22Rv1 (cell line): ENCODE measurements around the gene TGFB2.
A peak's percentile ranks its signal among the peaks of the same experiment; 100 is the strongest.

Experiments
- H3K27ac ChIP-seq: fragments of 450-650 bp; 2 replicates; pipeline ENCODE4 v1.5.1; 2017
- ZFX ChIP-seq: fragments of 450-650 bp; IDR thresholded peaks from 2 replicates; pipeline ENCODE4 v1.6.1; 2017; ENCODE audit warnings: antibody characterized with exemption, borderline replicate concordance
- TF ChIP-seq, protein P1 (sequence below): fragments of 450-650 bp; IDR thresholded peaks from 2 replicates; pipeline ENCODE4 v1.5.1; 2017; ENCODE audit warnings: mild to moderate bottlenecking

Gene TGFB2

DNA sequence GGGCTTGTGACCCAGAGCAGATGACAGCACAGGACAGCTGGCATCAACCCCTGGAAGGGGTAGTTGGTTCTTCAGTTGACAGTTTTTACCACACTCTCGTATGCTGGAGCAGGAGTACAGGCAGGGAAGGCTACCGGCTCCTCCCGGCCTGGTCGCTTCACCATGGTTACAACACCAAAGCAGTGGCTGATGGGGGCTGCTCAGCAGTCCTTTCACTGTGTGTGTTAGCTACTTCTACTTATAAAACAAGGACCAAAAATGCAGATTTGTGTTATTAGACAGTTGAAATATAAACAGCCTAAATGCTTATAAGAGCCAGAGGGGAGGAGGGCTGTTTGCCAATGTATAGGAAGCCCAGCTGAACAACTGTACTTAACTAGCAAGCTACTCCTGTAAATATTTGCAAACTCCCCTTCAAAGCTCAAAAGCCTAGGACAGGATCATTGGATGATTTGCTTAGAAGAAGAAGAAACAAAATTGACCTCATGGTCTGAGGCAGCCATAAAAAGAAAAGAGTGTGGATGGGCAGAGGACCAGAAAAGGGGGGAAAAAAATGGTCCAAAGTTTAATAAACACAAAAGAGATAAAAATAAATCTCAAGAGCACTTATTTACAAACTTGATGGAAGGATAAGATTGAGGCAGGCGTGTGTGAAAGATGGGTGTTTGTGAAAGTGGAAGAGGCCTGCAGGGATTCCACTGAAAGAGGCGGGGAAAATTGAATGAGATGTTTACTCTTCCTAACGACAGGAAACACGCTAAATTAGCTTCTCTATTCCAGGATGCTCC is 57.1 kb downstream of the TGFB2 start:
- TF ChIP-seq ZFX, result no peak
- TF ChIP-seq, protein P1, sequence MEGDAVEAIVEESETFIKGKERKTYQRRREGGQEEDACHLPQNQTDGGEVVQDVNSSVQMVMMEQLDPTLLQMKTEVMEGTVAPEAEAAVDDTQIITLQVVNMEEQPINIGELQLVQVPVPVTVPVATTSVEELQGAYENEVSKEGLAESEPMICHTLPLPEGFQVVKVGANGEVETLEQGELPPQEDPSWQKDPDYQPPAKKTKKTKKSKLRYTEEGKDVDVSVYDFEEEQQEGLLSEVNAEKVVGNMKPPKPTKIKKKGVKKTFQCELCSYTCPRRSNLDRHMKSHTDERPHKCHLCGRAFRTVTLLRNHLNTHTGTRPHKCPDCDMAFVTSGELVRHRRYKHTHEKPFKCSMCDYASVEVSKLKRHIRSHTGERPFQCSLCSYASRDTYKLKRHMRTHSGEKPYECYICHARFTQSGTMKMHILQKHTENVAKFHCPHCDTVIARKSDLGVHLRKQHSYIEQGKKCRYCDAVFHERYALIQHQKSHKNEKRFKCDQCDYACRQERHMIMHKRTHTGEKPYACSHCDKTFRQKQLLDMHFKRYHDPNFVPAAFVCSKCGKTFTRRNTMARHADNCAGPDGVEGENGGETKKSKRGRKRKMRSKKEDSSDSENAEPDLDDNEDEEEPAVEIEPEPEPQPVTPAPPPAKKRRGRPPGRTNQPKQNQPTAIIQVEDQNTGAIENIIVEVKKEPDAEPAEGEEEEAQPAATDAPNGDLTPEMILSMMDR, result no peak
- no peak overlapping the region for H3K27ac ChIP-seq

- H3K27ac ChIP-seq, result no peak overlapping the region
- no peak for TF ChIP-seq ZFX
- TF ChIP-seq, protein P1, result no peak
Observed at GRCh38 chr1:218402786-218403120, 57.6 kb downstream of the TGFB2 start.

- TF ChIP-seq, protein P1, result no peak
- TF ChIP-seq ZFX, result no peak
- no peak overlapping the region for H3K27ac ChIP-seq
Observed at GRCh38 chr1:218403300-218403699, 58.2 kb downstream of the TGFB2 start.

DNA sequence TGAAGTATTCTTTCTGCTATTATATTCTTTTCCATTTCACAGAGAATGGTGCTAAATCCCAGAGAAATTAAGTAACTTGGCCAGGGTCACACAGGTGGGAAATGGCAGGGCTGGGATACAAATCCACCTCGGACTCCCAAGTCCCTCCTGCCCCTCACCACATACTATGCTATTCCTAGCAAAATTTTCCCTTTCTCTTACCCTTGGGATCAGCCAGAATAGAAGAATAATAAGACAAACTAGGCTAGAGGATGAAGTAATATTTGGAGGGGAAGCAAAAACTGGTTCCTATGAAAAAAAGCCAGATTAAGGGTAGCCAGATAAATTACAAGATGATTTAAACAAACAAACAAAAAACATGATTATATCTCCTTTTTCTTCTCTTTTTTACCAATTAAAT is 62.5 kb downstream of the TGFB2 start:
- H3K27ac ChIP-seq, result no peak overlapping the region
- TF ChIP-seq, protein P1, result no peak
- TF ChIP-seq ZFX, result no peak

GRCh38 chr1:218408135-218408534 is 63.0 kb downstream of the TGFB2 start:
- no peak overlapping the region for H3K27ac ChIP-seq
- no peak for TF ChIP-seq ZFX
- TF ChIP-seq, protein P1, result no peak

DNA sequence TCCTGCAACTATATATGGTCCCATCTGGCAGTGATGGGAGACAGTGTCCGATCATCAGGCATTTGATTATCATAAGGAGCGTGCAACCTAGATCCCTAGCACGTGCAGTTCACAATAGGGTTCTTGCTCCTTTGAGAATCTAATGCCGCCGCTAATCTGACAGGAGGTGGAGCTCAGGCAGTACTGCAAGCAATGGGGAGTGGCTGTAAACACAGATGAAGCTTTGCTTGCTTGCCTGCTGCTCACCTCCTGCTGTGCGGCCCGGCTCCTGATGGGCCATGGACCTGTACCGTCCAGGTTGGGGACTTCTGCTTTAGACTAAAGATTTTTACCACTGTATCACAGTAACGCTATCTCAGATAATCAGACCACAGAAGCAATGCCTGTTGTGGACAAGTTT is 63.8 kb downstream of the TGFB2 start:
- TF ChIP-seq, protein P1, result peak; percentile 30; the same call in 1 of the 2 replicates
- no peak for TF ChIP-seq ZFX
- H3K27ac ChIP-seq, result no peak overlapping the region

GRCh38 chr1:218409946-218410510 is 64.9 kb downstream of the TGFB2 start:
- no peak overlapping the region for H3K27ac ChIP-seq
- TF ChIP-seq ZFX, result no peak
- TF ChIP-seq, protein P1, result no peak
